GM21529 (cell line): ENCODE results near the gene HOXC6.

Experiments used
- ATAC-seq: cut with Tn5 transposase; IDR thresholded peaks from one replicate; pipeline ENCODE4 v1.9.1; 2021; ENCODE audit not compliant: unreplicated experiment

HOXC6 gene

GRCh38 chr12:54001283-54002187, 26.7 kb upstream of the HOXC6 start:
- ATAC-seq: no peak

- ATAC-seq: no peak
Observed at GRCh38 chr12:54002278-54002914, 25.8 kb upstream of the HOXC6 start.

GRCh38 chr12:54002915-54003389, 25.3 kb upstream of the HOXC6 start:
- ATAC-seq: no peak

GRCh38 chr12:54003625-54004024, 24.6 kb upstream of the HOXC6 start:
- ATAC-seq: no peak

GRCh38 chr12:54004063-54004840, 24.0 kb upstream of the HOXC6 start:
- ATAC-seq: no peak

GRCh38 chr12:54004841-54005530, 23.3 kb upstream of the HOXC6 start:
- no peak for ATAC-seq

GRCh38 chr12:54005531-54005852, 22.7 kb upstream of the HOXC6 start:
- ATAC-seq: no peak

GRCh38 chr12:54005853-54006558, 22.2 kb upstream of the HOXC6 start:
- peak; percentile 84 for ATAC-seq

GRCh38 chr12:54006559-54007220, 21.6 kb upstream of the HOXC6 start:
- no peak for ATAC-seq

- ATAC-seq: no peak
Observed at GRCh38 chr12:54007538-54008259, 20.5 kb upstream of the HOXC6 start.

- no peak for ATAC-seq
Observed at GRCh38 chr12:54008260-54008552, 20.0 kb upstream of the HOXC6 start.

GRCh38 chr12:54009171-54010052, 18.8 kb upstream of the HOXC6 start:
- no peak for ATAC-seq

GRCh38 chr12:54010053-54010971, 17.9 kb upstream of the HOXC6 start:
- ATAC-seq: no peak

- no peak for ATAC-seq
Observed at GRCh38 chr12:54010972-54011664, 17.1 kb upstream of the HOXC6 start.

GRCh38 chr12:54011665-54012532, 16.3 kb upstream of the HOXC6 start:
- no peak for ATAC-seq
